ENCODE results near the gene KRT17.
"Not testable (repeated sequence)": the region's sequence is repeated elsewhere in the genome, so short reads cannot be mapped to it uniquely, and the experiment has no call there.

The KRT17 gene

GRCh38 chr17:41620583-41621434, 3.6 kb downstream of the KRT17 start:
- DNase-seq (ENCODE audit: low read depth, low spot score): no peak

GRCh38 chr17:41619927-41620582, 4.3 kb downstream of the KRT17 start:
- not testable (repeated sequence) for DNase-seq (ENCODE audit: low read depth, low spot score)

GRCh38 chr17:41619036-41619926, 5.1 kb downstream of the KRT17 start:
- DNase-seq (ENCODE audit: low read depth, low spot score): no peak

GRCh38 chr17:41618341-41619035, 5.9 kb downstream of the KRT17 start:
- no peak for DNase-seq (ENCODE audit: low read depth, low spot score)

GRCh38 chr17:41617698-41618097, 6.7 kb downstream of the KRT17 start:
- no peak for DNase-seq (ENCODE audit: low read depth, low spot score)

- no peak for DNase-seq (ENCODE audit: low read depth, low spot score)
These were observed 7.2 kb downstream of the KRT17 start for GRCh38 chr17:41617136-41617535.

- DNase-seq (ENCODE audit: low read depth, low spot score): not testable (repeated sequence)
These were observed 7.9 kb downstream of the KRT17 start for GRCh38 chr17:41616486-41616885.

GRCh38 chr17:41615454-41615853, 8.9 kb downstream of the KRT17 start:
- DNase-seq (ENCODE audit: low read depth, low spot score): no peak

GRCh38 chr17:41614767-41615166, 9.6 kb downstream of the KRT17 start:
- not testable (repeated sequence) for DNase-seq (ENCODE audit: low read depth, low spot score)

GRCh38 chr17:41614098-41614497, 10.3 kb downstream of the KRT17 start:
- DNase-seq (ENCODE audit: low read depth, low spot score): no peak

- no peak for DNase-seq (ENCODE audit: low read depth, low spot score)
These were observed 10.9 kb downstream of the KRT17 start for GRCh38 chr17:41613277-41614082.

GRCh38 chr17:41612376-41613160, 11.8 kb downstream of the KRT17 start, which contains the start of gene KRT16:
KRT16 (minus strand) TSS chr17:41612767; CDS start chr17:41612688, 79 bp downstream.
- DNase-seq (ENCODE audit: low read depth, low spot score): not testable (repeated sequence)

GRCh38 chr17:41610965-41611640, 13.3 kb downstream of the KRT17 start:
- DNase-seq (ENCODE audit: low read depth, low spot score): no peak

GRCh38 chr17:41610061-41610517, 14.3 kb downstream of the KRT17 start:
- not testable (repeated sequence) for DNase-seq (ENCODE audit: low read depth, low spot score)

GRCh38 chr17:41606930-41607329, 17.4 kb downstream of the KRT17 start:
- DNase-seq (ENCODE audit: low read depth, low spot score): not testable (repeated sequence)

GRCh38 chr17:41602524-41602923, 21.9 kb downstream of the KRT17 start:
- DNase-seq (ENCODE audit: low read depth, low spot score): no peak

GRCh38 chr17:41600318-41600717, 24.1 kb downstream of the KRT17 start:
- no peak for DNase-seq (ENCODE audit: low read depth, low spot score)

- no peak for DNase-seq (ENCODE audit: low read depth, low spot score)
These were observed 24.7 kb downstream of the KRT17 start for GRCh38 chr17:41599680-41600079.

GRCh38 chr17:41595585-41595984, 28.8 kb downstream of the KRT17 start:
- no peak for DNase-seq (ENCODE audit: low read depth, low spot score)

All from activated CD4-positive, CD25-positive, alpha-beta regulatory T cell treated with anti-CD3 and anti-CD28 coated beads, Interleukin-2, amount 50 U/mL, for 16 hours (primary cell).